Osteoblast (primary cell): ENCODE data around the gene DLX3. TPM values are rescaled to one million over a fixed set of nuclear protein-coding genes. Genes with fewer than 3 reads are reported as not detected.

Source experiments
- DNase-seq: peaks from one replicate; pipeline ENCODE4 v3.0.0; 2011; ENCODE audit warnings: low spot score, mixed read lengths; ENCODE audit not compliant: insufficient read length; ENCODE audit errors: missing footprints
- H2AFZ ChIP-seq: 2 replicates; pipeline ENCODE4 v1.6.0; 2011; ENCODE audit warnings: mild to moderate bottlenecking, low read length
- H3K27ac ChIP-seq: 2 replicates; pipeline ENCODE4 v1.5.1; 2011; ENCODE audit warnings: mild to moderate bottlenecking, low read depth, low read length, moderate library complexity
- H3K27me3 ChIP-seq: 2 replicates; pipeline ENCODE4 v1.6.0; 2012; ENCODE audit warnings: mild to moderate bottlenecking, control low read depth, inconsistent platforms, low read length, moderate library complexity; ENCODE audit not compliant: insufficient read depth
- H3K36me3 ChIP-seq: 2 replicates; pipeline ENCODE4 v1.5.1; 2011; ENCODE audit warnings: mild to moderate bottlenecking, low read length, control low read depth, moderate library complexity; ENCODE audit not compliant: insufficient read depth
- H3K4me1 ChIP-seq: 2 replicates; pipeline ENCODE4 v1.5.1; 2011; ENCODE audit warnings: mild to moderate bottlenecking, low read length, control low read depth, moderate library complexity; ENCODE audit not compliant: insufficient read depth
- H3K4me2 ChIP-seq: 2 replicates; pipeline ENCODE4 v1.6.0; 2011; ENCODE audit warnings: mild to moderate bottlenecking, low read length; ENCODE audit not compliant: insufficient read depth
- H3K4me3 ChIP-seq: fragments of 200-600 bp; sonication (generic); 3 replicates; pipeline ENCODE4 v1.5.1; 2012; ENCODE audit warnings: mild to moderate bottlenecking, low read length, inconsistent platforms; ENCODE audit not compliant: insufficient read depth
- H3K79me2 ChIP-seq: 2 replicates; pipeline ENCODE4 v1.6.0; 2012; ENCODE audit warnings: mild to moderate bottlenecking, low read length, control low read depth, inconsistent platforms; ENCODE audit not compliant: insufficient read depth
- H3K9me3 ChIP-seq: 2 replicates; pipeline ENCODE4 v1.5.1; 2011; ENCODE audit warnings: low read depth, low read length, control low read depth
- H4K20me1 ChIP-seq: 2 replicates; pipeline ENCODE4 v1.6.0; 2012; ENCODE audit warnings: mild to moderate bottlenecking, low read length, control low read depth; ENCODE audit not compliant: insufficient read depth
- total RNA-seq: library from RNA; depleted of rRNA; stranded (reverse); fragments of >200 nt; gene quantifications from 2 replicates; pipeline ENCODE4 v1.2.3, GENCODE V29; 2012
- TF ChIP-seq, protein P1 (sequence below): IDR thresholded peaks from 2 replicates; pipeline ENCODE4 v1.5.1; 2011; ENCODE audit warnings: mild to moderate bottlenecking, low read depth, low read length, moderate library complexity; ENCODE audit errors: extremely low read depth

The DLX3 gene
- total RNA-seq, 1 donor, result 1.1 TPM

DNA sequence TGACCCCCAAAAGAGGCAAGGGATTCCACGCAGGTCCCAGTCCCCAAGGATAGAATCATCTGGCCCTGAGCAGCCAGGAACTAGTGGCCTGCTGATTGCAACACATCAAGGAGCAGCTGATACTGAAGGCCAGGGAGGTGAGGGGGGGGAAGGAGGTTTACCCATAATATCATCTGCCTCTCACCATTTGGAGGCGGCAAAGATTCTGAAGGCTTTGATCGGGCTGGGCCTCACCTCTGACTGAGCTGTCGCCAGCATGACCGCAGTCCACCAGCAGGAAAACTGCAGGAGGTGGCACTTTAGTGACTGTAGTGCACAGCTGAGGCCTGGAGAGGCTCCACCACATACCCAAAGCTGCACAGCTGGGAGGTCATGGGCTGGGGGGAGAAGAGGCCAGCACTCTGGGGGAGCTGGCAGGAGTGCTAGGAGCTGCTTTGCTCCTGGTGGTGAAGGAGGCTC is 40.4 kb upstream of the DLX3 start:
- no peaks in the 10 kb centered on the region for H3K27me3 ChIP-seq
- no peak overlapping the region for H3K4me2 ChIP-seq
- no peaks in the 10 kb centered on the region for H3K36me3 ChIP-seq
- H4K20me1 ChIP-seq, result no peaks in the 10 kb centered on the region
- H3K27ac ChIP-seq, result no peak overlapping the region
- no peaks in the 10 kb centered on the region for H3K79me2 ChIP-seq
- no peak overlapping the region for H2AFZ ChIP-seq
- H3K9me3 ChIP-seq, result no peaks in the 10 kb centered on the region
- TF ChIP-seq, protein P1, sequence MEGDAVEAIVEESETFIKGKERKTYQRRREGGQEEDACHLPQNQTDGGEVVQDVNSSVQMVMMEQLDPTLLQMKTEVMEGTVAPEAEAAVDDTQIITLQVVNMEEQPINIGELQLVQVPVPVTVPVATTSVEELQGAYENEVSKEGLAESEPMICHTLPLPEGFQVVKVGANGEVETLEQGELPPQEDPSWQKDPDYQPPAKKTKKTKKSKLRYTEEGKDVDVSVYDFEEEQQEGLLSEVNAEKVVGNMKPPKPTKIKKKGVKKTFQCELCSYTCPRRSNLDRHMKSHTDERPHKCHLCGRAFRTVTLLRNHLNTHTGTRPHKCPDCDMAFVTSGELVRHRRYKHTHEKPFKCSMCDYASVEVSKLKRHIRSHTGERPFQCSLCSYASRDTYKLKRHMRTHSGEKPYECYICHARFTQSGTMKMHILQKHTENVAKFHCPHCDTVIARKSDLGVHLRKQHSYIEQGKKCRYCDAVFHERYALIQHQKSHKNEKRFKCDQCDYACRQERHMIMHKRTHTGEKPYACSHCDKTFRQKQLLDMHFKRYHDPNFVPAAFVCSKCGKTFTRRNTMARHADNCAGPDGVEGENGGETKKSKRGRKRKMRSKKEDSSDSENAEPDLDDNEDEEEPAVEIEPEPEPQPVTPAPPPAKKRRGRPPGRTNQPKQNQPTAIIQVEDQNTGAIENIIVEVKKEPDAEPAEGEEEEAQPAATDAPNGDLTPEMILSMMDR, result no peak
- no peak for DNase-seq
- peaks cover 32% of the 10 kb centered on the region for H3K4me1 ChIP-seq
- H3K4me3 ChIP-seq, result no peak overlapping the region

DNA sequence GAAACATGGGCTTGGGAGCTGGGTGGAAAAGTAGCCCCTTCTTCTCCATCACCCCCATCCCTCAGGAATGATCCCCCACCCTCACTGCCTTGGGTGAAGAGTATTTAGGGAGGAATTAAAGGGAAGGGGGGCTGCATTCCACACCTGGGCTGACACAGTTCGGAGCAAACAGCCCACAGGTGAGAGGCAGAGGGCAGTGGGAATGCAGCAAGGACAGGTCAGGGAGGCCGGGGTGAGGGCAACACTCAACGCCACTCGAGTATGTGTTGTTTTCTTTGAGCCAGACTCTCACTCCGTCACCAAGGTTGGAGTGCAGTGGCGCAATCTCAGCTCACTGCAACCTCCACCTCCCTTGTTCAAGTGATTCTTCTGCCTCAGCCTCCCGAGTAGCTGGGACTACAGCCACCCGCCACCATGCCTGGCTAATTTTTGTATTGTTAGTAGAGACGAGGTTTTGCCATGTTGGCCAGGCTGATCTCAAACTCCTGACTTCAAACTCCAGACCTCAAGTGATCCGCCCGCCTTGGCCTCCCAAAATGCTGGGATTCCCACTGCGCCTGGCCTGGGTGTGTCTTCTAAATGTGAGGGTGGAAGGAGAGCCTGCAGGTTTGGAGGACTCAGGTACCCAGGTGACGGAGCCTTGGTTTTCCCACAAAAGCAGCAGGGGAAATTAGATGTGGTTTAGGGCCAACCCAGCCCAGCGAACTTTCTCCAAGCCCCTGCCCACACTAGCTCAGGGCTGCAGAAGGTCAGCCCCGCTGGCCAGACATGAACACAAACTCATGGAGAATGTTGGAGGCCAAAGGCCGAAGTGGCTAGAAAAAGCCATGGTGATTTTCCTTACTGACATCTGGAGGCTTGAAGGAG is 39.7 kb upstream of the DLX3 start:
- Histone ChIP-seq H3K36me3 (no peaks in the 10 kb centered on the region), H3K4me3 (no peak overlapping the region), H3K27me3 (no peaks in the 10 kb centered on the region), H3K4me1 (peaks cover 32% of the 10 kb centered on the region), H3K27ac (no peak overlapping the region), H3K79me2 (no peaks in the 10 kb centered on the region), H3K9me3 (no peaks in the 10 kb centered on the region), H2AFZ (no peak overlapping the region), H3K4me2 (no peak overlapping the region), H4K20me1 (no peaks in the 10 kb centered on the region)
- TF ChIP-seq, protein P1, result no peak
- no peak for DNase-seq

DNA sequence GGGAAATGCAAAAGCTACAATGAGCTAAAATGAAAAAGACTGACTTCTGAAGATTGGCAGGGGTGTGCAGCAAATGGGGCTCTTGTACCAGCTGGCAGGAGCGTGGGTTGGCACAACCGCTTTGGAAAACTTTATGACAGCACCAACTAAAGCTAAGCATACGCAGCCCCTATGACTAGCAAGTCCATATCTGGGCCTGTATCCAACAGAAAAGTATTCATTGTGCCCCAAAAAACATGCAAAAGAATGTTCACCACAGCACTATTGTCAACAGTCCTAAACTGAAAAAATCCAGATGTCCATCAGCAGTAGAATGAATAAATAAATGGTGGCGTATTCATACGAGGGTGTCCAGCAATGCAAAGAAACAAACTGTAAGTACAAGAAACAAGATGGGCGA is 38.3 kb upstream of the DLX3 start:
- Histone ChIP-seq H4K20me1 (no peaks in the 10 kb centered on the region), H2AFZ (peak overlapping the region; percentile 44), H3K4me3 (peak overlapping the region; percentile 49), H3K27ac (peak overlapping the region; percentile 54), H3K27me3 (no peaks in the 10 kb centered on the region), H3K36me3 (no peaks in the 10 kb centered on the region), H3K4me1 (peaks cover 40% of the 10 kb centered on the region), H3K4me2 (peak overlapping the region; percentile 76), H3K9me3 (no peaks in the 10 kb centered on the region), H3K79me2 (no peaks in the 10 kb centered on the region)
- TF ChIP-seq, protein P1, result no peak
- no peak for DNase-seq

DNA sequence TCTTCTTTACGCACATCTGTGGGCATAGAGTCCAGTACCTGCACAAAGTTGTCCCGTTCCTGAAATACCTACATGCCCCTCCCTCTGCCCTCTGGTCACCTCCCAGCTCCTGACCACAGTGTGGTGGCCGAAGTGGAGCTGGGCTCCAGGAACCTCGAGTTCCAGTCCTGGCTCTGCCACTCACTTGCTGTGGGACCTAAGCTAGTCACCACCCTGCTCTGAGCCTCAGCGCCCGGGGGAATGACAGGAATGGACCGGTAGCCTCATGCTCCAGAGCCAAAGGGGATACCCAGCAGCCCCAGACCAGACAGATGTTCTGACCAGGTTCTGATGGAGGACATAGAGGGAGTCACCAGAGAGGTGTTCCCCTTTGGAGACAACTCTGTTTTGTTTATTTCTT is 34.2 kb upstream of the DLX3 start:
- DNase-seq, result no peak
- H3K4me3 ChIP-seq, result no peak overlapping the region
- H4K20me1 ChIP-seq, result no peaks in the 10 kb centered on the region
- no peak overlapping the region for H3K4me2 ChIP-seq
- no peaks in the 10 kb centered on the region for H3K27me3 ChIP-seq
- no peaks in the 10 kb centered on the region for H3K9me3 ChIP-seq
- H3K36me3 ChIP-seq, result no peaks in the 10 kb centered on the region
- H2AFZ ChIP-seq, result no peak overlapping the region
- no peak overlapping the region for H3K27ac ChIP-seq
- peaks cover 35% of the 10 kb centered on the region for H3K4me1 ChIP-seq
- TF ChIP-seq, protein P1, result no peak
- H3K79me2 ChIP-seq, result peaks cover 5% of the 10 kb centered on the region
